ENCODE data around the gene NUTF2.
"Not testable (repeated sequence)": the region's sequence is repeated elsewhere in the genome, so short reads cannot be mapped to it uniquely, and the experiment has no call there.

Gene NUTF2

GRCh38 chr16:67837190-67837589, 9.5 kb upstream of the NUTF2 start:
- DNase-seq (ENCODE audit: low read depth in 2 of 2, low spot score in 1 of 2): not testable (repeated sequence)

- no peak for DNase-seq (ENCODE audit: low read depth in 2 of 2, low spot score in 1 of 2)
Measured at GRCh38 chr16:67837811-67838210, 8.9 kb upstream of the NUTF2 start.

GRCh38 chr16:67841198-67841815, 5.4 kb upstream of the NUTF2 start:
- DNase-seq (ENCODE audit: low read depth in 2 of 2, low spot score in 1 of 2): no peak

- DNase-seq (ENCODE audit: low read depth in 2 of 2, low spot score in 1 of 2): peak; percentile 86 to 88
Measured at GRCh38 chr16:67841816-67842508, 4.8 kb upstream of the NUTF2 start, which contains the start of gene THAP11. Gene THAP11 (plus strand): TSS chr16:67842320. CDS start chr16:67842555, 235 bp downstream.

GRCh38 chr16:67842509-67843342, 4.0 kb upstream of the NUTF2 start:
- DNase-seq (ENCODE audit: low read depth in 2 of 2, low spot score in 1 of 2): peak; percentile 31 to 32

- no peak for DNase-seq (ENCODE audit: low read depth in 2 of 2, low spot score in 1 of 2)
Measured at GRCh38 chr16:67843343-67843765, 3.4 kb upstream of the NUTF2 start.

- DNase-seq (ENCODE audit: low read depth in 2 of 2, low spot score in 1 of 2): no peak
Measured at GRCh38 chr16:67844497-67844896, 2.2 kb upstream of the NUTF2 start.

- no peak for DNase-seq (ENCODE audit: low read depth in 2 of 2, low spot score in 1 of 2)
Measured at GRCh38 chr16:67845291-67846062, 1.3 kb upstream of the NUTF2 start.

- no peak for DNase-seq (ENCODE audit: low read depth in 2 of 2, low spot score in 1 of 2)
Measured at GRCh38 chr16:67846063-67846319, 742 bp upstream of the NUTF2 start.

GRCh38 chr16:67847064-67847861, 530 bp downstream of the NUTF2 start, which contains the start of gene CENPT:
Gene CENPT (minus strand): TSS chr16:67847693. CDS start chr16:67833859, 13,834 bp downstream.
- DNase-seq (ENCODE audit: low read depth in 2 of 2, low spot score in 1 of 2): peak in 1 of 2 donors; percentile 15

- no peak for DNase-seq (ENCODE audit: low read depth in 2 of 2, low spot score in 1 of 2)
Measured at GRCh38 chr16:67848118-67848517, 1.4 kb downstream of the NUTF2 start.

- DNase-seq (ENCODE audit: low read depth in 2 of 2, low spot score in 1 of 2): no peak
Measured at GRCh38 chr16:67853670-67854069, 6.9 kb downstream of the NUTF2 start.

- no peak for DNase-seq (ENCODE audit: low read depth in 2 of 2, low spot score in 1 of 2)
Measured at GRCh38 chr16:67855789-67856188, 9.1 kb downstream of the NUTF2 start.

GRCh38 chr16:67856927-67857546, 10.3 kb downstream of the NUTF2 start:
- no peak for DNase-seq (ENCODE audit: low read depth in 2 of 2, low spot score in 1 of 2)

GRCh38 chr16:67857547-67858233, 11.0 kb downstream of the NUTF2 start:
- DNase-seq (ENCODE audit: low read depth in 2 of 2, low spot score in 1 of 2): no peak

GRCh38 chr16:67858500-67858899, 11.8 kb downstream of the NUTF2 start:
- DNase-seq (ENCODE audit: low read depth in 2 of 2, low spot score in 1 of 2): no peak

GRCh38 chr16:67860589-67861398, 14.1 kb downstream of the NUTF2 start:
- DNase-seq (ENCODE audit: low read depth in 2 of 2, low spot score in 1 of 2): no peak

- DNase-seq (ENCODE audit: low read depth in 2 of 2, low spot score in 1 of 2): no peak
Measured at GRCh38 chr16:67861877-67862276, 15.1 kb downstream of the NUTF2 start.

All from stimulated activated CD8-positive, alpha-beta memory T cell treated with anti-CD3 and anti-CD28 coated beads, Interleukin-4, amount 100 ng/mL, for 1 hour (primary cell).